ENCODE data around the gene COL23A1.

GRCh38 chr5:178532236-178532635, 58.0 kb downstream of the COL23A1 start:
- TF ChIP-seq, protein P1, sequence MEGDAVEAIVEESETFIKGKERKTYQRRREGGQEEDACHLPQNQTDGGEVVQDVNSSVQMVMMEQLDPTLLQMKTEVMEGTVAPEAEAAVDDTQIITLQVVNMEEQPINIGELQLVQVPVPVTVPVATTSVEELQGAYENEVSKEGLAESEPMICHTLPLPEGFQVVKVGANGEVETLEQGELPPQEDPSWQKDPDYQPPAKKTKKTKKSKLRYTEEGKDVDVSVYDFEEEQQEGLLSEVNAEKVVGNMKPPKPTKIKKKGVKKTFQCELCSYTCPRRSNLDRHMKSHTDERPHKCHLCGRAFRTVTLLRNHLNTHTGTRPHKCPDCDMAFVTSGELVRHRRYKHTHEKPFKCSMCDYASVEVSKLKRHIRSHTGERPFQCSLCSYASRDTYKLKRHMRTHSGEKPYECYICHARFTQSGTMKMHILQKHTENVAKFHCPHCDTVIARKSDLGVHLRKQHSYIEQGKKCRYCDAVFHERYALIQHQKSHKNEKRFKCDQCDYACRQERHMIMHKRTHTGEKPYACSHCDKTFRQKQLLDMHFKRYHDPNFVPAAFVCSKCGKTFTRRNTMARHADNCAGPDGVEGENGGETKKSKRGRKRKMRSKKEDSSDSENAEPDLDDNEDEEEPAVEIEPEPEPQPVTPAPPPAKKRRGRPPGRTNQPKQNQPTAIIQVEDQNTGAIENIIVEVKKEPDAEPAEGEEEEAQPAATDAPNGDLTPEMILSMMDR (IDR thresholded peaks at IDR 0.05), result no peak
- no peak for TF ChIP-seq POLR2A (IDR thresholded peaks at IDR 0.05)

Measured in lower leg skin (tissue), 3 donors.